ENCODE results near the gene UBE2F.

The UBE2F gene

GRCh38 chr2:237923481-237924163 is 43.2 kb upstream of the UBE2F start:
- DNase-seq (ENCODE audit: low read depth): peak; percentile 59
- TF ChIP-seq CTCF (IDR thresholded peaks at IDR 0.05; ENCODE audit: insufficient read depth, low read depth, low read length, missing control alignments): peak; percentile 43
- H3K4me3 ChIP-seq (ENCODE audit: low read length): peak overlapping the region; percentile 16

GRCh38 chr2:237924164-237924534 is 42.7 kb upstream of the UBE2F start:
- no peak for DNase-seq (ENCODE audit: low read depth)
- no peak overlapping the region for H3K4me3 ChIP-seq (ENCODE audit: low read length)
- no peak for TF ChIP-seq CTCF (IDR thresholded peaks at IDR 0.05; ENCODE audit: insufficient read depth, low read depth, low read length, missing control alignments)

GRCh38 chr2:237927135-237927534 is 39.7 kb upstream of the UBE2F start:
- no peak for TF ChIP-seq CTCF (IDR thresholded peaks at IDR 0.05; ENCODE audit: insufficient read depth, low read depth, low read length, missing control alignments)
- H3K4me3 ChIP-seq (ENCODE audit: low read length): no peak overlapping the region
- DNase-seq (ENCODE audit: low read depth): no peak

- no peak for DNase-seq (ENCODE audit: low read depth)
- no peak for TF ChIP-seq CTCF (IDR thresholded peaks at IDR 0.05; ENCODE audit: insufficient read depth, low read depth, low read length, missing control alignments)
- no peak overlapping the region for H3K4me3 ChIP-seq (ENCODE audit: low read length)
These were observed 38.8 kb upstream of the UBE2F start for GRCh38 chr2:237927986-237928385.

- no peak overlapping the region for H3K4me3 ChIP-seq (ENCODE audit: low read length)
- no peak for TF ChIP-seq CTCF (IDR thresholded peaks at IDR 0.05; ENCODE audit: insufficient read depth, low read depth, low read length, missing control alignments)
- no peak for DNase-seq (ENCODE audit: low read depth)
These were observed 36.8 kb upstream of the UBE2F start for GRCh38 chr2:237929979-237930378.

- no peak overlapping the region for H3K4me3 ChIP-seq (ENCODE audit: low read length)
- TF ChIP-seq CTCF (IDR thresholded peaks at IDR 0.05; ENCODE audit: insufficient read depth, low read depth, low read length, missing control alignments): no peak
- DNase-seq (ENCODE audit: low read depth): no peak
These were observed 35.6 kb upstream of the UBE2F start for GRCh38 chr2:237931205-237931721.

- no peak overlapping the region for H3K4me3 ChIP-seq (ENCODE audit: low read length)
- no peak for TF ChIP-seq CTCF (IDR thresholded peaks at IDR 0.05; ENCODE audit: insufficient read depth, low read depth, low read length, missing control alignments)
- DNase-seq (ENCODE audit: low read depth): no peak
These were observed 34.1 kb upstream of the UBE2F start for GRCh38 chr2:237932731-237933131.

All from epithelial cell of esophagus (primary cell).